Non-pigmented ciliary epithelial cell (primary cell): ENCODE data around the gene ARL4C.

Source experiments
- DNase-seq: peaks from one replicate; pipeline ENCODE4 v3.0.0-alpha.2; 2010; ENCODE audit warnings: low read depth

The ARL4C gene

GRCh38 chr2:234447189-234447588, 49.7 kb downstream of the ARL4C start:
- no peak for DNase-seq

GRCh38 chr2:234446404-234447076, 50.3 kb downstream of the ARL4C start:
- no peak for DNase-seq

GRCh38 chr2:234444893-234445292, 52.0 kb downstream of the ARL4C start:
- DNase-seq: peak; percentile 94

GRCh38 chr2:234444242-234444730, 52.6 kb downstream of the ARL4C start:
- no peak for DNase-seq
